Suprapubic skin (tissue), 4 donors: ENCODE data around the gene SARM1.

Source experiments
- CTCF ChIP-seq, 2 donors: fragments of 200-600 bp in 1 of 2; fragments of 450-650 bp in 1 of 2; sonication (generic) in 1 of 2; IDR thresholded peaks; one replicate each; pipeline ENCODE4 v1.5.1; 2016 to 2019; ENCODE audit warnings: antibody characterized with exemption in 2 of 2, mild to moderate bottlenecking in 1 of 2, moderate library complexity in 1 of 2
- POLR2A ChIP-seq, 2 donors: fragments of 450-650 bp; IDR thresholded peaks; one replicate each; pipeline ENCODE4 v1.6.1; 2017; ENCODE audit warnings: antibody characterized with exemption in 2 of 2, mild to moderate bottlenecking in 2 of 2, moderate library complexity in 2 of 2
- POLR2AphosphoS5 ChIP-seq, 3 donors: sonication (generic); formaldehyde crosslinking; IDR thresholded peaks; one replicate each; pipeline ENCODE4 v1.6.1; 2017; ENCODE audit warnings: antibody characterized with exemption in 3 of 3

- no peak for TF ChIP-seq CTCF (IDR thresholded peaks at IDR 0.05)
- no peak for TF ChIP-seq POLR2A (IDR thresholded peaks at IDR 0.05)
- TF ChIP-seq POLR2AphosphoS5 (IDR thresholded peaks at IDR 0.05) = no peak
Measured at GRCh38 chr17:28334666-28335200, 36.8 kb upstream of the SARM1 start.
